K562 (cell line): ENCODE measurements around the gene MRAP2. TPM values are rescaled to one million over a fixed set of nuclear protein-coding genes. Genes with fewer than 3 reads are reported as not detected.

Experiments
- ATAC-seq: fragments of 200-7000 bp; cut with Tn5 transposase; 3 replicates; pipeline ENCODE4 v1.9.1; 2020; ENCODE audit warnings: moderate library complexity
- BruUV-seq: library from RNA; stranded (reverse); fragments of 400-500 nt; replicated peaks from 2 replicates; lab custom pipeline; 2021; lab: Mats Ljungman, UMichigan
- CTCF ChIA-PET: fragments of 300-600 bp; formaldehyde crosslinking; extraction: SDS; loops from one replicate; lab custom pipeline; 2021; ENCODE audit warnings: low intra/inter-chr PET ratio; lab: Yijun Ruan, JAX
- POLR2A ChIA-PET: fragments of 300-600, 350-650 bp; sonication (Branson Sonifier 250); formaldehyde crosslinking; extraction: SDS; loops from one replicate; lab custom pipeline; 2021; ENCODE audit warnings: antibody characterized with exemption, inconsistent platforms; lab: Yijun Ruan, JAX
- DNase-seq, 4 experiments: peaks; one replicate each; pipeline versions ENCODE4 v3.0.0 to v3.0.0-alpha.2; 2011 to 2018; ENCODE audit warnings: low spot score in 3 of 4, mixed read lengths in 3 of 4; ENCODE audit errors: extremely low read depth in 1 of 4
- FAIRE-seq: peaks from 2 replicates; lab custom pipeline; 2011; peaks lifted over from hg19 to GRCh38; lab: Jason Lieb, UNC
- H2AFZ ChIP-seq: 2 replicates; pipeline ENCODE4 v1.6.0; 2011; ENCODE audit warnings: low read depth, low read length, control low read depth, inconsistent platforms
- H3K27ac ChIP-seq: fragments of 200-600 bp; 3 replicates; pipeline ENCODE4 v1.8.0; 2011; ENCODE audit warnings: low read depth, mild to moderate bottlenecking, control low read depth, inconsistent platforms, low read length, moderate library complexity, mixed read lengths; ENCODE audit errors: extremely low read depth
- H3K27me3 ChIP-seq, 2 experiments: fragments of 300-600 bp in 1 of 2; 2 replicates in 1 of 2; 3 replicates in 1 of 2; pipeline versions ENCODE4 v1.6.0 to v1.8.0; 2011; ENCODE audit warnings: inconsistent platforms in 2 of 2, low read length in 2 of 2, mild to moderate bottlenecking in 1 of 2, mixed read lengths in 1 of 2, moderate library complexity in 1 of 2; ENCODE audit not compliant: control insufficient read depth in 2 of 2, insufficient read depth in 2 of 2
- H3K36me3 ChIP-seq: fragments of 300-600 bp; 3 replicates; pipeline ENCODE4 v1.8.0; 2011; ENCODE audit warnings: mild to moderate bottlenecking, low read length, inconsistent platforms; ENCODE audit not compliant: control insufficient read depth, insufficient read depth
- H3K4me1 ChIP-seq, 2 experiments: fragments of 200-600 bp in 1 of 2; replicated peaks in 1 of 2; 2 replicates in 1 of 2; 3 replicates in 1 of 2; pipeline versions ENCODE4 v1.5.1 to v1.8.0; 2011; ENCODE audit warnings: inconsistent platforms in 2 of 2, low read length in 2 of 2, mild to moderate bottlenecking in 1 of 2, mixed read lengths in 1 of 2, moderate library complexity in 1 of 2; ENCODE audit not compliant: control insufficient read depth in 2 of 2, insufficient read depth in 2 of 2
- H3K4me2 ChIP-seq: 2 replicates; pipeline ENCODE4 v1.6.1; 2011; ENCODE audit warnings: low read length, control low read depth, inconsistent platforms, mixed read lengths; ENCODE audit not compliant: insufficient read depth
- H3K4me3 ChIP-seq: fragments of 200-600 bp; sonication (generic), shearing (Covaris generic); 2 replicates; pipeline ENCODE4 v1.5.1; 2016; ENCODE audit warnings: control low read depth, inconsistent platforms
- H3K79me2 ChIP-seq: fragments of 200-600 bp; 3 replicates; pipeline ENCODE4 v1.8.0; 2011; ENCODE audit warnings: low read length, inconsistent platforms; ENCODE audit not compliant: control insufficient read depth, insufficient read depth
- H3K9ac ChIP-seq, 2 experiments: 2 replicates each; pipeline versions ENCODE4 v1.6.0 to v1.6.1; 2011; ENCODE audit warnings: low read depth in 2 of 2, low read length in 2 of 2, control low read depth in 1 of 2, inconsistent platforms in 1 of 2, mild to moderate bottlenecking in 1 of 2, mixed read lengths in 1 of 2; ENCODE audit not compliant: insufficient read depth in 1 of 2
- H3K9me1 ChIP-seq: one replicate; pipeline ENCODE4 v1.6.0; 2011; ENCODE audit warnings: inconsistent platforms, mild to moderate bottlenecking, low read length, moderate library complexity; ENCODE audit not compliant: control insufficient read depth, insufficient read depth
- H3K9me3 ChIP-seq: replicated peaks from 2 replicates; pipeline ENCODE4 v1.5.1; 2011; ENCODE audit warnings: low read depth, low read length, inconsistent platforms; ENCODE audit not compliant: control insufficient read depth, insufficient read depth
- H4K20me1 ChIP-seq: replicated peaks from 2 replicates; pipeline ENCODE4 v1.6.1; 2011; ENCODE audit warnings: low read length, inconsistent platforms, mixed read lengths; ENCODE audit not compliant: control insufficient read depth, insufficient read depth
- CBFA2T3 ChIP-seq: fragments of 450-650 bp; IDR thresholded peaks from 2 replicates; pipeline ENCODE4 v1.6.1; 2017
- FOS ChIP-seq: IDR thresholded peaks from 3 replicates; pipeline ENCODE4 v1.6.1; 2011; ENCODE audit not compliant: insufficient read length; ENCODE audit errors: extremely low read depth
- ILF3 ChIP-seq: fragments of 450-650 bp; IDR thresholded peaks from 2 replicates; pipeline ENCODE4 v1.6.1; 2018; ENCODE audit warnings: antibody characterized with exemption, mild to moderate bottlenecking, moderate library complexity, borderline replicate concordance
- NFIC ChIP-seq: fragments of 450-650 bp; IDR thresholded peaks from 2 replicates; pipeline ENCODE4 v1.6.1; 2017; ENCODE audit warnings: mild to moderate bottlenecking, inconsistent platforms
- NFIX ChIP-seq: fragments of 250-450 bp; sonication (Bioruptor Pico); IDR thresholded peaks from 2 replicates; pipeline ENCODE4 v1.4.0; 2020; ENCODE audit warnings: low read depth, mild to moderate bottlenecking, moderate library complexity
- ZKSCAN3 ChIP-seq: fragments of 250-450 bp; sonication (Bioruptor Pico); IDR thresholded peaks from 2 replicates; pipeline ENCODE4 v1.4.0; 2020
- in situ Hi-C: fragments of 300-500 bp; cut with MboI; formaldehyde crosslinking; loops from 4 replicates; pipeline ENCODE4 v1.15.0; 2018; ENCODE audit warnings: inconsistent platforms, mixed read lengths
- intact Hi-C: fragments of 100-400 bp; cut with micrococcal nuclease; formaldehyde crosslinking; loops from 2 replicates; pipeline ENCODE4 v1.14.2; 2022
- polyA plus RNA-seq, 8 experiments: library from polyadenylated mRNA; depleted of rRNA in 4 of 8; stranded (reverse) in 5 of 8; unstranded in 3 of 8; fragments of >200 nt; fragmentation: Nextera tagmentation in 2 of 8; fragmentation: Illumina TruSeq in 1 of 8; extraction: Ambion mirVana in 2 of 8; extraction: Trizol in 1 of 8; gene quantifications; 2 replicates each; pipeline versions ENCODE4 v1.2.1 to v1.2.3, GENCODE V29; 2011 to 2014; ENCODE audit warnings: inconsistent platforms in 1 of 8, missing spikeins in 1 of 8
- total RNA-seq, 7 experiments: library from RNA; depleted of rRNA in 6 of 7; stranded (reverse); fragments of >200 nt in 6 of 7; fragmentation: Illumina TruSeq in 2 of 7; extraction: Trizol in 2 of 7; gene quantifications; 2 replicates each; pipeline versions ENCODE4 v1.2.1 to v1.2.3, GENCODE V29; 2011 to 2021; ENCODE audit warnings: low replicate concordance in 1 of 7
- TF ChIP-seq, protein P1 (sequence below): fragments of 250-450 bp; sonication (Bioruptor Pico); IDR thresholded peaks from 2 replicates; pipeline ENCODE4 v1.8.0; 2022; ENCODE audit warnings: moderate library complexity, mild to moderate bottlenecking, inconsistent platforms

Gene MRAP2
- total and polyA plus RNA-seq, 9 of the 15 experiments (the other 6 are each of a cell fraction or from before 2014, with no cell fraction given): 5.9 to 38.9 (median 9.3) TPM

DNA sequence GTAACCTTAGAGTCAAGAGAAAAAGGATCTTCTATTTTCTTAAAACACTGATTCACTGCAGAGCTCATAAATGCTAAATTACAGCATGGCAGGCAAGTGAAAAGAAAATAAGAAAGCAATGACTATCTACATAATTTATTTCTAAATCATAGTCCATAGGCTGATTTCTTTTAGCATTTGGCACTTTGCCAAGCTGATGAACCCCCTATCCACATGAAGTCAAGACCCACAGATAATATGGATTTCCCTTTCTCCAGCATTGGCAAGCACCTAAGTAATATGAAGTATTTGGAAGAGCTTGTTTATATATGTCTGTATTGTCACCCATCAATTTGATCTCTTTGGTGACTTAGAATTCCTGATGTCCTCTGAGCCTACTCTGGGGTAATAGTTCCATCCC is 47.9 kb upstream of the MRAP2 start:
- Histone ChIP-seq H3K9ac (no peak overlapping the region), H3K4me2 (no peak overlapping the region), H3K79me2 (no peaks in the 10 kb centered on the region), H3K4me3 (no peak overlapping the region), H3K4me1 (peaks cover 0 to 2% of the 10 kb centered on the region in 2 experiments; a peak in 1 of 5 replicates), H3K27me3 (no peaks in the 10 kb centered on the region), H3K36me3 (no peaks in the 10 kb centered on the region), H4K20me1 (no peaks in the 10 kb centered on the region), H3K27ac (no peak overlapping the region), H3K9me3 (peaks cover 6% of the 10 kb centered on the region), H2AFZ (peak overlapping the region; percentile 24; the same call in 1 of the 2 replicates), H3K9me1 (no peaks in the 10 kb centered on the region)
- TF ChIP-seq, protein P1, sequence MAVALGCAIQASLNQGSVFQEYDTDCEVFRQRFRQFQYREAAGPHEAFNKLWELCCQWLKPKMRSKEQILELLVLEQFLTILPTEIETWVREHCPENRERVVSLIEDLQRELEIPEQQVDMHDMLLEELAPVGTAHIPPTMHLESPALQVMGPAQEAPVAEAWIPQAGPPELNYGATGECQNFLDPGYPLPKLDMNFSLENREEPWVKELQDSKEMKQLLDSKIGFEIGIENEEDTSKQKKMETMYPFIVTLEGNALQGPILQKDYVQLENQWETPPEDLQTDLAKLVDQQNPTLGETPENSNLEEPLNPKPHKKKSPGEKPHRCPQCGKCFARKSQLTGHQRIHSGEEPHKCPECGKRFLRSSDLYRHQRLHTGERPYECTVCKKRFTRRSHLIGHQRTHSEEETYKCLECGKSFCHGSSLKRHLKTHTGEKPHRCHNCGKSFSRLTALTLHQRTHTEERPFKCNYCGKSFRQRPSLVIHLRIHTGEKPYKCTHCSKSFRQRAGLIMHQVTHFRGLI (CRISPR knock-in tag): no peak
- TF ChIP-seq NFIC (peak; percentile 99), NFIX (CRISPR knock-in tag) (peak; percentile 95)
- intact Hi-C loops: no loop called here
- CTCF ChIA-PET: no interaction called here
- FAIRE-seq (no peak), DNase-seq (no peak), ATAC-seq (no peak)
- in situ Hi-C loops: no loop called here
- no TSS peak for BruUV-seq
- POLR2A ChIA-PET: no interaction called here

DNA sequence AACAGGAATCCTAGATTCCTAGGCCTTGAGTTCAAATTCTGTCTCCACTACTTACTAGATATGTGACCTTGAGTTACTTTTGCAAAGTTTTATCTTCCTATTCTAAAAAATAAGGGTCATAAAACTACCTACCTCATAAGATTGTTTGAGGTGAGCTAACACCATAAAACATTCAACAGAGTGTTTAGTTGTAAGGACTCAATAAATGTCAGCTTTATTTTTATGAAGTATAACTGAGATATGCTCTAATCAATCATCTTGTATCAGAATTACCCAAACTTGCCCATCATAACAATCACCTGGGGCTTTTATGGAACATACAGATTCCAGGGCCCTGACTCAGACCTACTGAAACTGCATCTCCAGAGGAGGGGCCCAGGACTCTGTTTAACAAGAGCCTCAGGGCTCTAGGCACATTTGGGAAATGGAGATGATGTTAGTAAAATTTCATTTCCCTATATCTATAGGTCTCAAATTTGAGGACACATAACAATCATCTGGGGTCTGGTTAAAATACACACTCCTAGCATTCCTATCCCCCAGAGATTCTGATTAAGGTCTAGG is 35.5 kb upstream of the MRAP2 start:
- no peak for ATAC-seq
- Histone ChIP-seq H4K20me1 (no peaks in the 10 kb centered on the region), H3K27me3 (no peaks in the 10 kb centered on the region), H3K4me3 (no peak overlapping the region), H3K9ac (no peak overlapping the region), H3K9me1 (no peaks in the 10 kb centered on the region), H3K4me1 (peaks cover 0 to under 1% of the 10 kb centered on the region in 2 experiments; a peak in 1 of 5 replicates), H3K9me3 (no peaks in the 10 kb centered on the region), H3K79me2 (no peaks in the 10 kb centered on the region), H3K4me2 (no peak overlapping the region)
- BruUV-seq: no TSS peak
- intact Hi-C loops: no loop called here
- CTCF ChIA-PET: no interaction called here
- TF ChIP-seq CBFA2T3 (peak; percentile 89), ZKSCAN3 (no peak), ILF3 (no peak), FOS (peak; percentile 36)
- TF ChIP-seq, all 486 proteins: peak for 2
- H2AFZ ChIP-seq: no peak overlapping the region
- POLR2A ChIA-PET: interaction anchor here (0.7 to 2.1 kb wide), 2 partner anchors 10 to 15 kb away, joined by 3 to 5 read pairs; no protein-coding TSS in a partner anchor
- FAIRE-seq (no peak), DNase-seq (peak in 1 of 4 experiments; percentile 20)
- no peaks in the 10 kb centered on the region for H3K36me3 ChIP-seq
- no peak overlapping the region for H3K27ac ChIP-seq
- in situ Hi-C loops: no loop called here
